Measurements from ENCODE around the gene EYA3.

EYA3 gene

DNA sequence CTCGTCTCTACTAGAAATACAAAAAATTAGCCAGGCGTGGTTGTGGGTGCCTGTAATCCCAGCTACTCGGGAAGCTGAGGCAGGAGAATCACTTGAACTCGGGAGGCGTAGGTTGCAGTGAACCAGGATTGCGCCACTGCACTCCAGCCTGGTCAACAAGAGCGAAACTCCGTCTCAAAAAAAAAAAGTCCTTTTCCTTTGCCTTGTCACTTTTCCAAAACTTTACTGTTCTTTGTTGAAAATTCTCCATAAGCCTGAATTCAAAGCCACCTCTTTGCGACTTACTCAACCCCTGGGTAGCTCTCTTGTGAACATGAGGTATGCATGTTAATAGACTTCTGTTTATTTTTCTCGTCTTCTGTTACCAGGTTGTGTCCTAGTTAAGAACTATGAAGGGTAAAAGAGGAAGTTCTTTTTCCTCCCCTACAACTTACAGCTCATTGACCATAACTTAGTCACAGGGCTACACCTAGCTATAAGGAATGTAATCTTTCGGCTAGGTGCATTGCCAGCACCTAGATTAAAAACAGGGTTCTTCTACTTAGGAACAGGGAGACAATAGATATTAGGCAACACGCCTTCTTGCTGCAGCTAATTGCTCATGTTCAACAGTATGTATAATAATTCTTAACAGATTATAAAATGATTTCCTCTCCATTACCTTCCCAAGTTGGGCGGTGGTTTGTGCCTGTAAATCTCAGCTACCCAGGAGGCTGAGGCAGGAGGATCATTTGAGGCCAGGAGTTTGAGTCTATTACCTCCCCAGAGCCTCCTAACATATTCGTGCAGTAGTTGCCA lies 47.2 kb upstream of the EYA3 start:
- Histone ChIP-seq H2AFZ (ENCODE audit: low read depth, low read length) (no peak overlapping the region), H3K9me3 (ENCODE audit: control insufficient read depth, low read length) (no peaks in the 10 kb centered on the region)
- 82% methylated on average over 11 of the region's 14 CpGs for WGBS

DNA sequence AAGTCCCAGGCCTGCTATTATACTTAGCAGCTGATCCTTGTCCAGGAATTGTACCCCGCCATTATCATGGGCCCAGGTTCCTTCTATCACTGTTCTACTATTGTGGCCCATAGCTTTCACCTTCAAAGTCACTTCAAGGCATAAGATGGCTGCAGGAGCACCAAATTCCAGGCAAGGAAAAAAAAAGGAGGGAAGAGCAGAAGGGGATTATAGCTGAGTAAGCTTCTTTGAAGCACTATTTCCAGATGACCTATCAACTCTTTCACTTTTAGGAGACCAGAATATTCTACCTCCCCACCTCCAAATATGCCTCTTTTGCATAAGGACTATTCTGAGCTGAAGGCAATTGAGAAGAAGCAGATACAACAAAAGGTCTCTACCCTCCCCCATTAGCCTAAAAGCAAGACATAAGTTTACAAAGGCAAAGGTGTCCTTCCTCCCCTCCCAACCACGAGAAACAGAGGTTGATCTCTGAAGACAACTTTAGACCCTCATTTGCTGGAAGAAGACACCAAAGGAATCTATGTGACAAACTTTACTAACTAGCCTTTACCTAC lies 46.3 kb upstream of the EYA3 start:
- H3K18ac ChIP-seq (ENCODE audit: low read depth in 1 of 2, low read length in 2 of 2): no peak overlapping the region
- WGBS: 88% methylated on average over 1 of the region's 2 CpGs

More for the DNA sequence above, 47.2 kb upstream of the EYA3 start:
- H3K27ac ChIP-seq (ENCODE audit: low read length, poor library complexity, severe bottlenecking): peak overlapping the region; percentile 22
- no peak overlapping the region for H3K14ac ChIP-seq (ENCODE audit: low read length in 2 of 2)
- H3K4me1 ChIP-seq (ENCODE audit: control insufficient read depth, insufficient read depth, low read depth, low read length): peaks cover 3% of the 10 kb centered on the region
- no peak overlapping the region for H4K8ac ChIP-seq (ENCODE audit: low read length)
- no peaks in the 10 kb centered on the region for H3K27me3 ChIP-seq (ENCODE audit: control insufficient read depth in 1 of 2, insufficient read depth in 1 of 2, low read length in 2 of 2)
- H3K18ac ChIP-seq (ENCODE audit: low read depth in 1 of 2, low read length in 2 of 2): no peak overlapping the region
- peak; percentile 24 for DNase-seq
- no peak overlapping the region for H2AK5ac ChIP-seq (ENCODE audit: low read length, severe bottlenecking)
- H4K91ac ChIP-seq (ENCODE audit: low read length): no peak overlapping the region
- H2BK5ac ChIP-seq (ENCODE audit: low read depth, low read length, poor library complexity, severe bottlenecking): no peak overlapping the region
- no peak overlapping the region for H3K4me3 ChIP-seq (ENCODE audit: insufficient read depth in 1 of 2, low read depth in 1 of 2, low read length in 2 of 2)
- no peak overlapping the region for H3K4me2 ChIP-seq (ENCODE audit: low read length, poor library complexity, severe bottlenecking)
- H3K23ac ChIP-seq (ENCODE audit: low read length in 2 of 2): no peak overlapping the region
- H2BK15ac ChIP-seq (ENCODE audit: low read depth, poor library complexity, severe bottlenecking): no peak overlapping the region
- H2BK120ac ChIP-seq (ENCODE audit: low read depth, low read length): no peak overlapping the region
- no peak overlapping the region for H3K9ac ChIP-seq (ENCODE audit: low read length)
- H3K79me1 ChIP-seq (replicated peaks; ENCODE audit: low read length, poor library complexity, severe bottlenecking): no peaks in the 10 kb centered on the region
- no peaks in the 10 kb centered on the region for H3K36me3 ChIP-seq (ENCODE audit: control insufficient read depth in 1 of 2, insufficient read depth in 2 of 2, low read depth in 1 of 2, low read length in 2 of 2)
- no peak overlapping the region for H3K4ac ChIP-seq (ENCODE audit: low read depth in 1 of 2, low read length in 2 of 2)
- H2BK12ac ChIP-seq (ENCODE audit: low read length in 2 of 2): no peak overlapping the region

DNA sequence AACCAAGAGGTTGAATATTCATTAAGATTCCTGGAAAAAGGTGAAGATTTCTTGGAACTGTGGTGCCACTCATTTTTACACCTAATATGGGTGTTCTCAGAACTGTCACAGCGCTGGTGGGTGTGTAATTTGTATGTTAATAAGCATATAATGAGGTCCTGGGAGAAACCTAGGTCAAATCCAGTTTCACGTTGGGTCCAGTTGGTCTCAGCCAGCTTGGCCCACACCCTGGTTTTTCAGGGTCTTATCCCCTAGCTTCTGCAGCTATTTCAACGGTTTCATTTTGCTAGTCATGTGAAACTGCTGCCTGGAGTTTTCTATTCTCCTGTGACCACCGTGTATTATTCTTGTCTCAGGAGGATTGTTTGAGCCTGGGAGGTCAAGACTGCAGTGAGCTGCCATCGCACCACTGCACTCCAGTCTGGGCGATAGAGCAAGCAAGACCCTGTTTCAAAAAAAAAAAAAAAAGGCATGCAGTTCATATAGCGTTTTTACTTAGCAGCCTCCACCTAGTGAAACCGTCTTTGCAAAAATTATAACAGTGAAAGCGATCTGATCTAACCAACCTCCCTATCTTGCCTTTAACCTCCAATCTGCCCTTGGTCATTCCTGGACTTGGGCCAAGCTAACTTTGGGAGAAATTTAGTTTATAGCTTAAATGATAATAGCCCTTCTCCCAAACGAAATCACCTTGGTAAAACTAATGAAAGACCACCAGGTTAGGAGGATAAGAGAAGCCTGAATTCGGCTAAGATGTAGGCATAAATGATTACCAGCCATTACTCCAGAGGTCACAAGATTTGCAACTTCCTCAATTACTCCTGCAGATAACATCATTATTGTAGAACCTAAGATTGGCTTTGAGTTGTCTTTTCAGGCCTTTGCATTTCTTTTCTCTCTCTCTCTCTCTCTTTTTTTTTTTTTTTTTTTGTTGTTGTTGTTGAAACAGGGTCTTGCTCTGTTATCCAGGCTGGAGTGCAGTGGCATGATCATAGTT lies 44.1 kb upstream of the EYA3 start:
- peaks cover 8% of the 10 kb centered on the region for H3K4me1 ChIP-seq (ENCODE audit: control insufficient read depth, insufficient read depth, low read depth, low read length)
- no peak overlapping the region for H3K9ac ChIP-seq (ENCODE audit: low read length)
- H3K27me3 ChIP-seq (ENCODE audit: control insufficient read depth in 1 of 2, insufficient read depth in 1 of 2, low read length in 2 of 2): no peaks in the 10 kb centered on the region
- no peak overlapping the region for H3K23ac ChIP-seq (ENCODE audit: low read length in 2 of 2)
- no peak for DNase-seq
- H2AFZ ChIP-seq (ENCODE audit: low read depth, low read length): no peak overlapping the region
- no peak overlapping the region for H3K27ac ChIP-seq (ENCODE audit: low read length, poor library complexity, severe bottlenecking)
- H3K79me1 ChIP-seq (replicated peaks; ENCODE audit: low read length, poor library complexity, severe bottlenecking): no peaks in the 10 kb centered on the region
- H4K91ac ChIP-seq (ENCODE audit: low read length): no peak overlapping the region
- WGBS: 88% methylated on average over 11 of the region's 11 CpGs
- H3K36me3 ChIP-seq (ENCODE audit: control insufficient read depth in 1 of 2, insufficient read depth in 2 of 2, low read depth in 1 of 2, low read length in 2 of 2): no peaks in the 10 kb centered on the region
- H2BK120ac ChIP-seq (ENCODE audit: low read depth, low read length): no peak overlapping the region
- H4K8ac ChIP-seq (ENCODE audit: low read length): no peak overlapping the region
- H3K4ac ChIP-seq (ENCODE audit: low read depth in 1 of 2, low read length in 2 of 2): no peak overlapping the region
- no peak overlapping the region for H3K4me2 ChIP-seq (ENCODE audit: low read length, poor library complexity, severe bottlenecking)
- no peak overlapping the region for H2AK5ac ChIP-seq (ENCODE audit: low read length, severe bottlenecking)
- no peak overlapping the region for H2BK12ac ChIP-seq (ENCODE audit: low read length in 2 of 2)
- H3K18ac ChIP-seq (ENCODE audit: low read depth in 1 of 2, low read length in 2 of 2): no peak overlapping the region
- no peaks in the 10 kb centered on the region for H3K9me3 ChIP-seq (ENCODE audit: control insufficient read depth, low read length)
- H3K4me3 ChIP-seq (ENCODE audit: insufficient read depth in 1 of 2, low read depth in 1 of 2, low read length in 2 of 2): no peak overlapping the region
- no peak overlapping the region for H2BK15ac ChIP-seq (ENCODE audit: low read depth, poor library complexity, severe bottlenecking)
- no peak overlapping the region for H2BK5ac ChIP-seq (ENCODE audit: low read depth, low read length, poor library complexity, severe bottlenecking)
- H3K14ac ChIP-seq (ENCODE audit: low read length in 2 of 2): no peak overlapping the region

More for the DNA sequence above, 46.3 kb upstream of the EYA3 start:
- Histone ChIP-seq H3K27me3 (ENCODE audit: control insufficient read depth in 1 of 2, insufficient read depth in 1 of 2, low read length in 2 of 2) (no peaks in the 10 kb centered on the region), H3K79me1 (replicated peaks; ENCODE audit: low read length, poor library complexity, severe bottlenecking) (no peaks in the 10 kb centered on the region), H3K27ac (ENCODE audit: low read length, poor library complexity, severe bottlenecking) (no peak overlapping the region), H3K4me3 (ENCODE audit: insufficient read depth in 1 of 2, low read depth in 1 of 2, low read length in 2 of 2) (no peak overlapping the region), H2BK120ac (ENCODE audit: low read depth, low read length) (no peak overlapping the region), H3K4me1 (ENCODE audit: control insufficient read depth, insufficient read depth, low read depth, low read length) (peaks cover 3% of the 10 kb centered on the region), H3K23ac (ENCODE audit: low read length in 2 of 2) (no peak overlapping the region), H4K8ac (ENCODE audit: low read length) (no peak overlapping the region), H2BK5ac (ENCODE audit: low read depth, low read length, poor library complexity, severe bottlenecking) (no peak overlapping the region), H2AK5ac (ENCODE audit: low read length, severe bottlenecking) (no peak overlapping the region), H2BK12ac (ENCODE audit: low read length in 2 of 2) (no peak overlapping the region), H3K14ac (ENCODE audit: low read length in 2 of 2) (no peak overlapping the region), H3K4ac (ENCODE audit: low read depth in 1 of 2, low read length in 2 of 2) (no peak overlapping the region), H3K9ac (ENCODE audit: low read length) (no peak overlapping the region), H3K36me3 (ENCODE audit: control insufficient read depth in 1 of 2, insufficient read depth in 2 of 2, low read depth in 1 of 2, low read length in 2 of 2) (no peaks in the 10 kb centered on the region), H3K9me3 (ENCODE audit: control insufficient read depth, low read length) (no peaks in the 10 kb centered on the region), H4K91ac (ENCODE audit: low read length) (no peak overlapping the region), H3K4me2 (ENCODE audit: low read length, poor library complexity, severe bottlenecking) (no peak overlapping the region), H2AFZ (ENCODE audit: low read depth, low read length) (no peak overlapping the region), H2BK15ac (ENCODE audit: low read depth, poor library complexity, severe bottlenecking) (no peak overlapping the region)
- DNase-seq: no peak

DNA sequence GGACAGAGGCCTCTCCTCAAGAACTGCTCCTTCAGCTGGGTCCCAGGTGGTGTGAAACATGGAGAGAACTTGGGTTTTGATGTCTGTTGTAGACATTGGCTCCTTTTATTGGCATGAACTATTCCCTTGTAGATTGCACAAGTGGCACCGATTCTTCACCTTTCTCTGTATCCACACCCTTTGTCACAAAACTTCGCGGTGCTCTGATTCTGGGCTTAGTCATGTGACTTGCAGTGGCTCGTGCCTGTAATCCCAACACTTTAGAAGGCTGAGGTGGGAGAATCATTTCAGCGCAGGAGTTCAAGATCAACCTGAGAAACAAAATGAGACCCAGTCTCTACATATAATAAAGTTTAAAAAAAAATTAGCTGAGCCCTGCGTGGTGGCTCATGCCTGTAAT lies 42.5 kb upstream of the EYA3 start:
- no peak overlapping the region for H3K9ac ChIP-seq (ENCODE audit: low read length)
- DNase-seq: no peak
- no peak overlapping the region for H3K18ac ChIP-seq (ENCODE audit: low read depth in 1 of 2, low read length in 2 of 2)
- no peak overlapping the region for H2BK12ac ChIP-seq (ENCODE audit: low read length in 2 of 2)
- H3K27ac ChIP-seq (ENCODE audit: low read length, poor library complexity, severe bottlenecking): no peak overlapping the region
- no peak overlapping the region for H3K4ac ChIP-seq (ENCODE audit: low read depth in 1 of 2, low read length in 2 of 2)
- no peaks in the 10 kb centered on the region for H3K9me3 ChIP-seq (ENCODE audit: control insufficient read depth, low read length)
- no peak overlapping the region for H4K91ac ChIP-seq (ENCODE audit: low read length)
- no peaks in the 10 kb centered on the region for H3K79me1 ChIP-seq (replicated peaks; ENCODE audit: low read length, poor library complexity, severe bottlenecking)
- no peaks in the 10 kb centered on the region for H3K27me3 ChIP-seq (ENCODE audit: control insufficient read depth in 1 of 2, insufficient read depth in 1 of 2, low read length in 2 of 2)
- no peak overlapping the region for H2AFZ ChIP-seq (ENCODE audit: low read depth, low read length)
- H3K36me3 ChIP-seq (ENCODE audit: control insufficient read depth in 1 of 2, insufficient read depth in 2 of 2, low read depth in 1 of 2, low read length in 2 of 2): no peaks in the 10 kb centered on the region
- H3K23ac ChIP-seq (ENCODE audit: low read length in 2 of 2): no peak overlapping the region
- no peak overlapping the region for H2AK5ac ChIP-seq (ENCODE audit: low read length, severe bottlenecking)
- no peak overlapping the region for H3K14ac ChIP-seq (ENCODE audit: low read length in 2 of 2)
- 93% methylated on average over 5 of the region's 6 CpGs for WGBS
- no peak overlapping the region for H3K4me2 ChIP-seq (ENCODE audit: low read length, poor library complexity, severe bottlenecking)
- no peak overlapping the region for H2BK5ac ChIP-seq (ENCODE audit: low read depth, low read length, poor library complexity, severe bottlenecking)
- no peak overlapping the region for H3K4me3 ChIP-seq (ENCODE audit: insufficient read depth in 1 of 2, low read depth in 1 of 2, low read length in 2 of 2)
- no peak overlapping the region for H2BK15ac ChIP-seq (ENCODE audit: low read depth, poor library complexity, severe bottlenecking)
- H2BK120ac ChIP-seq (ENCODE audit: low read depth, low read length): no peak overlapping the region
- peaks cover 6% of the 10 kb centered on the region for H3K4me1 ChIP-seq (ENCODE audit: control insufficient read depth, insufficient read depth, low read depth, low read length)
- H4K8ac ChIP-seq (ENCODE audit: low read length): no peak overlapping the region
